GM12872 (cell line): ENCODE results near the gene NUMB.

Experiments
- TF ChIP-seq, protein P1 (sequence below): IDR thresholded peaks from 3 replicates; pipeline ENCODE4 v1.5.1; 2011; ENCODE audit warnings: low read depth, mild to moderate bottlenecking, low read length, moderate library complexity; ENCODE audit not compliant: insufficient read depth

NUMB gene

DNA sequence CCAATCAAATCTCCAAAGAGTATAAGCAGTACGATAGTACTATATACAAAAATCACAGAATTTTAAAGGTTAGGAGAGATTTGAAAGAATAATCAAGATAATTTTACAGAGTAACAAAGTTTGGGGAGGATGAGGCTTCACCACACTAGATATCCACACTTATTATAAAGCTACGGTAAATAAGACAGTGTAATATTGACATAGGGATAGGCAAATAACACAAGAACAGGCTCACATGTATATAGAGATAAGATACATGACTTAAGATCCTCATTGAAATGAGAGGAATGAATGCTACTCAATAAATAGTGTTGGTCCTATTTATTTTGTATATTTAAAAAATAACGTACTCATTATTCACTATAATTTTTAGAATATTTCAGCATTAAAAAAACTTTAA, 26.2 kb downstream of the NUMB start:
- TF ChIP-seq, protein P1, sequence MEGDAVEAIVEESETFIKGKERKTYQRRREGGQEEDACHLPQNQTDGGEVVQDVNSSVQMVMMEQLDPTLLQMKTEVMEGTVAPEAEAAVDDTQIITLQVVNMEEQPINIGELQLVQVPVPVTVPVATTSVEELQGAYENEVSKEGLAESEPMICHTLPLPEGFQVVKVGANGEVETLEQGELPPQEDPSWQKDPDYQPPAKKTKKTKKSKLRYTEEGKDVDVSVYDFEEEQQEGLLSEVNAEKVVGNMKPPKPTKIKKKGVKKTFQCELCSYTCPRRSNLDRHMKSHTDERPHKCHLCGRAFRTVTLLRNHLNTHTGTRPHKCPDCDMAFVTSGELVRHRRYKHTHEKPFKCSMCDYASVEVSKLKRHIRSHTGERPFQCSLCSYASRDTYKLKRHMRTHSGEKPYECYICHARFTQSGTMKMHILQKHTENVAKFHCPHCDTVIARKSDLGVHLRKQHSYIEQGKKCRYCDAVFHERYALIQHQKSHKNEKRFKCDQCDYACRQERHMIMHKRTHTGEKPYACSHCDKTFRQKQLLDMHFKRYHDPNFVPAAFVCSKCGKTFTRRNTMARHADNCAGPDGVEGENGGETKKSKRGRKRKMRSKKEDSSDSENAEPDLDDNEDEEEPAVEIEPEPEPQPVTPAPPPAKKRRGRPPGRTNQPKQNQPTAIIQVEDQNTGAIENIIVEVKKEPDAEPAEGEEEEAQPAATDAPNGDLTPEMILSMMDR: no peak

DNA sequence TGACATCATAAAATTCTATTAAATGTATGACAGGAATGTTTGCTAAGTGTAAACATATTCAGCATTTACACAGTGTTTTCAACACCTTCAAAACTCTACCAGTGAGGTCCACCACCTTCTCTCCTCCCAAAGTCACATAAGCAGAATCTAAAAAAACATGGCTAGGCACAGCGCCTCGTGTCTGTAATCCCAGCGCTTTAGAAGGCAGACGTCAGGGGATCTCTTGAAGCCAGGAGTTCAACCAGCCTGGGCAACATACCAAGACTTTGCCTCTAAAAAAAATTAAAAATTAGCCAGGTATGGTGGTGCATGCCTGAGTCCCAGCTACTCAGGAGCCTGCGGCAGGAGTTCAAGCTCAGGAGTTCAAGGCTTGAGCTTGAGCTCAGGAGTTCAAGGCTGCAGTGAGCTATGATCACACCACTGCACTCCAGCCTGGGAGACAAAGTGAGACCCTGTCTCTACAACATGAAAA, 30.0 kb downstream of the NUMB start:
- TF ChIP-seq, protein P1: no peak

DNA sequence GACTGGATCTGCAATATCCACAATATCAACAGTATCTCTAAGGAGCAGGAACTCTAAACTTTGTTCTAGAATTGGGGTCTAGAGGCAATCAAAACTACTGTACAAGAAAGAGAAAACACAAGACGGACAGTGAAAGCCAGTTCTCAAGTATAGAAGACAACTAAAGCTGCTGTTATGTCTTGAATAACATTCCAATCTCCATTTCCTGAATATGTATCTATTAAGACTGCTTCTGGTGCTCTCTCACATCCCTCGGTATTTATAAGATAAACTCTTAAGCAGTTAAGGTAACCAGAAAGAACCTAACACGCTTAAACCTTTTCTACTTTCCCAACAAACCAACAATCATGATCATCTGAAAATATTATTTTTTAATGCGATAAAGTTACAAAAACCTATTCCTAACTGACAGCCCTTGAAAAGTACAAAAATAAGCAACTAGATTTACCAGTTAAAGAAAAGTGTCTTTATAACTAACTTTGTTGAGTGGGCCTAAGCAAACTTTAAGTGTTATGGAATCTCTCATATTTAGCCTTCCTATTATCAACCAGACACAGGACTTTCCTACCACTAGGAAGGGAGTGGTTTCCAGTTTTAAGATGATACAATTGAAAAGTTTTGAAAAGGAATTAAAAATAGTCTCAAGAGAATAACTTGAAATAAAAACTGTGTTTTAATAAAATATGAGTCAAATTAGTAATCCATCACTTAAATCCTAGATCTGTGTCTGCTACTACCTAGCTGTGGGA, 30.7 kb downstream of the NUMB start:
- TF ChIP-seq, protein P1: no peak

DNA sequence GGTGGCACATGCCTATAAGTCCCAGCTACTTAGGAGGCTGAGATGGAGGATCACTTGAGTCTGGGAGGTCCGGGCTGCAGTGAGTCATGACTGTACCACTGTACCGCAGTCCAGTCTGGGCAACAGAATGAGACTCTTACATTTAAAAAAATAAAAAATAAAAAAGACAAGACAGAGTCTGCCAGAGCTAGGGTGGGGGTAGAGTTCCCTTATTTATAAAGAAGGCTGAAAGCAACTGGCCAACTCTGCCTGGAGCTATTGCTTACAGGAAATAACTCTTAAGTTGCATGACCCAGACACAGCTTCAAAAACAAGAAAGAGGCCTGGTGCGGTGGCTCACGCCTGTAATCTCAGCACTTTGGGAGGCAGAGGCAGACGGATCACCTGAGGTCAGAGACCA, 31.5 kb downstream of the NUMB start:
- TF ChIP-seq, protein P1: no peak

DNA sequence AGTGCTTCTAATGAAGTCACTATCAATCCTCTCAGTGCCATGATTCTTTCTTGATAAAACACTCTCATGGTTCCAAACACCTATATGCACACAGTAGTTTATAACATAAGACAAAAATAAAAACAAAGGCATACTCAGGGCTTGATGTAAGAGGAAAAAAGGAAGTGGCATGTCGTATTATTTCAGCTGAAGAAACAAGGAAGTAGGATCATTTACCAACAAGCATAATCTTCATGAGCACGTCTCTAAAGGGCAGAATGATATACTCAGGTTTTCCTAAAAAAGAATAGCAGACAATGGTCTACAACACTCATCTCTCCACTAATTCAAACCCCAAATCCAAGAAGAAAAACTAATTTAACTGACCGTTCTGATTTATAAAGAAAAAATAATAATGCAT, 33.9 kb downstream of the NUMB start:
- TF ChIP-seq, protein P1: no peak

DNA sequence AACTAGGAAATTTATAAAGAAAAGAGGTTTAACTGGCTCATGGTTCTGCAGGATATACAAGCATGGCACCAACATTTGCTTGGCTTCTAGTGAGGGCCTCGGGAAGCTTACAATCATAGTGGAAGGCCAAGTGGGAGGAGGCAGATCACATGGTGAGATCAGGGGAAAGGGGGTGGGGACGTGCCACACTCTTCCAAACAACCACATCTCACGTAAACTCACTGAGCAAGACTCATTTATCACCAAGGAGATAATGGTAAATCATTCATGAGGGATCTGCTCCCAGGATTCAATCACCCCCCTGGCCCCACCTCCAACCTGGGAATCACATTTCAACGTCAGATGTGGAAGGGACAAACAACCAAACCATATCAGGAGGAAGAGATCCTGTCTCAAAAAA, 35.8 kb downstream of the NUMB start:
- TF ChIP-seq, protein P1: no peak

DNA sequence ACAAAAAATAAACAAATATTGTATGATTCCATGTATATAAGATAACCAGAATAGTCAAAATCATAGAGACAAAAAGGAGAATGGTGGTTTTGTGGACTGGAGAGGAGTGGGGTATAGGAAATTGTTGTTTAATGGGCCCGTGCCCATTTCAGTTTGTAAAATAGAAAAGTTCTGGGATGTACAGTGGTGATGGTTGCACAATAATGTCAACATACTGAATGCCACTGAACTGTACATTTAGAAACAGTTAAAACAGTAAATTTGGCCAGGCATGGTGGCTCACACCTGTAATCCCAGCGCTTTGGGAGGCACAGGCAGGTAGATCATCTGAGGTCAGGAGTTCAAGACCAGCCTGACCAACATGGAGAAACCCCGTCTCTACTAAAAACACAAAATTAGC, 40.1 kb downstream of the NUMB start:
- TF ChIP-seq, protein P1: no peak
